Measurements from ENCODE around the gene LCTL. TPM values are rescaled to one million over a fixed set of nuclear protein-coding genes. Genes with fewer than 3 reads are reported as not detected.

The LCTL gene
- total and polyA plus RNA-seq, 2 donors (not counting 1 experiment from before 2014, with no cell fraction given): not detected

DNA sequence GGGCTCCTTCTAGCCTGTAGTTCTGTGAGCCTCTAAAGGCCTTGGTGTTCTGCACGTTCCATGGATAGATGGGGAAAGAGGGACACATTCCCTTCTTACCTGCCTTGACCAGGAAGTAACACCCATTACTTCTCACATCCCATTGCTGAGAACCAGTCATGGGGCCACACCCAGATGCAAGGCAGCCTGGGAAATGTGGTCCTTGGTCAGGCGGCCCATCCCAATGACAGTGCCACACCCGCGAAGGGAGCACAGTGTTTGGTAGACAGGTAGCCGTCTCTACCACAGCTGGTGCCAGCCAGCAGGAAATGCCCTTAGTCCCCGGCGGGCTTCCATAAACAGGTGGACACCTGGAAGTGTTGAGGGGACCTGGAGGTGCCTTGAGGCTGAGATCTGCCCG lies 23.2 kb upstream of the LCTL start:
- CTCF ChIA-PET: interaction anchor here (1.8 kb wide), 1 partner anchor 30 kb away, joined by 4 read pairs; no protein-coding TSS in a partner anchor
- peaks cover 16% of the 10 kb centered on the region for H3K27me3 Mint-ChIP-seq
- DNase-seq (no peak), ATAC-seq (ENCODE audit: low read depth) (no peak)
- no peaks in the 10 kb centered on the region for H3K4me1 ChIP-seq (ENCODE audit: control insufficient read depth in 2 of 2, insufficient read depth in 2 of 2, low read length in 2 of 2)
- H3K27me3 ChIP-seq (replicated peaks in 1 of 4; ENCODE audit: control extremely low read depth in 1 of 4, control insufficient read depth in 3 of 4, insufficient read depth in 4 of 4, low read length in 3 of 4): peaks cover 0 to 19% (median 6%) of the 10 kb centered on the region in 4 experiments
- H3K4me2 ChIP-seq (replicated peaks; ENCODE audit: low read depth, low read length, poor library complexity, severe bottlenecking): no peak overlapping the region
- peaks cover 0 to 8% (median 0%) of the 10 kb centered on the region in 3 donors for H3K9me3 ChIP-seq (ENCODE audit: control extremely low read depth in 1 of 3, control insufficient read depth in 2 of 3, insufficient read depth in 1 of 3, low read length in 2 of 3)
- H2AFZ ChIP-seq (ENCODE audit: insufficient read depth, low read depth, low read length, poor library complexity, severe bottlenecking): no peak overlapping the region
- intact Hi-C loops (cut with micrococcal nuclease): loop anchor here (1.0 kb wide), 1 partner anchor 31 kb away; no protein-coding TSS in a partner anchor
- 83% methylated on average over 6 of the region's 8 CpGs for WGBS (ENCODE audit: insufficient coverage)
- no peak overlapping the region for H3K27ac ChIP-seq (ENCODE audit: low read length in 2 of 2)
- H3K9me3 Mint-ChIP-seq (ENCODE audit: insufficient read depth): no peaks in the 10 kb centered on the region
- H3K4me3 ChIP-seq (ENCODE audit: control extremely low read depth in 1 of 5, extremely low read depth in 1 of 5, insufficient read depth in 1 of 5, low read depth in 2 of 5, low read length in 4 of 5): no peak overlapping the region
- no peak overlapping the region for H3K4me3 Mint-ChIP-seq
- no peaks in the 10 kb centered on the region for H3K36me3 ChIP-seq (replicated peaks in 1 of 2; ENCODE audit: control extremely low read depth in 1 of 2, control insufficient read depth in 1 of 2, extremely low read depth in 1 of 2, insufficient read depth in 2 of 2, low read length in 1 of 2)
- H3K4me1 Mint-ChIP-seq: no peaks in the 10 kb centered on the region
- no peak overlapping the region for H3K27ac Mint-ChIP-seq
- no peak for TF ChIP-seq EZH2 (IDR thresholded peaks at IDR 0.05; ENCODE audit: borderline replicate concordance, insufficient read depth, low read depth, low read length, poor library complexity, severe bottlenecking)
- TF ChIP-seq, protein P1, sequence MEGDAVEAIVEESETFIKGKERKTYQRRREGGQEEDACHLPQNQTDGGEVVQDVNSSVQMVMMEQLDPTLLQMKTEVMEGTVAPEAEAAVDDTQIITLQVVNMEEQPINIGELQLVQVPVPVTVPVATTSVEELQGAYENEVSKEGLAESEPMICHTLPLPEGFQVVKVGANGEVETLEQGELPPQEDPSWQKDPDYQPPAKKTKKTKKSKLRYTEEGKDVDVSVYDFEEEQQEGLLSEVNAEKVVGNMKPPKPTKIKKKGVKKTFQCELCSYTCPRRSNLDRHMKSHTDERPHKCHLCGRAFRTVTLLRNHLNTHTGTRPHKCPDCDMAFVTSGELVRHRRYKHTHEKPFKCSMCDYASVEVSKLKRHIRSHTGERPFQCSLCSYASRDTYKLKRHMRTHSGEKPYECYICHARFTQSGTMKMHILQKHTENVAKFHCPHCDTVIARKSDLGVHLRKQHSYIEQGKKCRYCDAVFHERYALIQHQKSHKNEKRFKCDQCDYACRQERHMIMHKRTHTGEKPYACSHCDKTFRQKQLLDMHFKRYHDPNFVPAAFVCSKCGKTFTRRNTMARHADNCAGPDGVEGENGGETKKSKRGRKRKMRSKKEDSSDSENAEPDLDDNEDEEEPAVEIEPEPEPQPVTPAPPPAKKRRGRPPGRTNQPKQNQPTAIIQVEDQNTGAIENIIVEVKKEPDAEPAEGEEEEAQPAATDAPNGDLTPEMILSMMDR (IDR thresholded peaks at IDR 0.05): no peak
- H3K9ac ChIP-seq (ENCODE audit: low read length): no peak overlapping the region
- H3K79me2 ChIP-seq (ENCODE audit: control insufficient read depth, insufficient read depth, low read length): no peaks in the 10 kb centered on the region
- POLR2A ChIA-PET: no interaction called here
- no peaks in the 10 kb centered on the region for H4K20me1 ChIP-seq (ENCODE audit: control insufficient read depth, insufficient read depth, low read length, poor library complexity, severe bottlenecking)

DNA sequence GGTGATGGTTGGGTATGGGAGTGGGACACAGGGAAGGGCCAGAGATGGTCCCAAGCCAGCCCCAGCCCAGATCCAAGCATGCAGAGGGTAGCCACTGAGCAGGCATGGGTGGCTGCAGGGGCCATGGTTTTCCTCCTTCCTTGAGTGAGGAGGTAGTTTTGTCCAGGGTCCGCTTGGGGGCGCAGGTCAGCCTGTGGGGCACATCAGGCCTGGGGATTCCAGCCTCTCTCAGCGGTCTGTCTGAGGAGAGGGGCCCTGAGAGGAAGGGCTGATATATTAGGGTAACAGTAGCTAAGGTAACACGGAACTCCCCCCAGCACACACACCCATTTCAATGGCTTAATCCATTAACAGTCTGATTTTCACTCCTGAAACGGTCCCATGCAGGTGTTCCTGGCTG lies 22.7 kb upstream of the LCTL start:
- intact Hi-C loops (cut with micrococcal nuclease): loop anchor here (1.0 kb wide), 1 partner anchor 32 kb away; no protein-coding TSS in a partner anchor
- H3K4me2 ChIP-seq (replicated peaks; ENCODE audit: low read depth, low read length, poor library complexity, severe bottlenecking): no peak overlapping the region
- no peak overlapping the region for H3K4me3 ChIP-seq (ENCODE audit: control extremely low read depth in 1 of 5, extremely low read depth in 1 of 5, insufficient read depth in 1 of 5, low read depth in 2 of 5, low read length in 4 of 5)
- ChIA-PET POLR2A (no interaction called here), CTCF (no interaction called here)
- H3K79me2 ChIP-seq (ENCODE audit: control insufficient read depth, insufficient read depth, low read length): no peaks in the 10 kb centered on the region
- Mint-ChIP-seq H3K4me1 (no peaks in the 10 kb centered on the region), H3K27me3 (peaks cover 16% of the 10 kb centered on the region), H3K9me3 (ENCODE audit: insufficient read depth) (no peaks in the 10 kb centered on the region), H3K27ac (no peak overlapping the region), H3K4me3 (no peak overlapping the region)
- no peaks in the 10 kb centered on the region for H3K4me1 ChIP-seq (ENCODE audit: control insufficient read depth in 2 of 2, insufficient read depth in 2 of 2, low read length in 2 of 2)
- H3K9ac ChIP-seq (ENCODE audit: low read length): no peak overlapping the region
- H3K9me3 ChIP-seq (ENCODE audit: control extremely low read depth in 1 of 3, control insufficient read depth in 2 of 3, insufficient read depth in 1 of 3, low read length in 2 of 3): peaks cover 0 to 8% (median 0%) of the 10 kb centered on the region in 3 donors
- 86% methylated on average over 1 of the region's 5 CpGs for WGBS (ENCODE audit: insufficient coverage)
- H3K27ac ChIP-seq (ENCODE audit: low read length in 2 of 2): no peak overlapping the region
- TF ChIP-seq EZH2 (IDR thresholded peaks at IDR 0.05; ENCODE audit: borderline replicate concordance, insufficient read depth, low read depth, low read length, poor library complexity, severe bottlenecking): no peak
- TF ChIP-seq, protein P1 (IDR thresholded peaks at IDR 0.05): no peak
- H4K20me1 ChIP-seq (ENCODE audit: control insufficient read depth, insufficient read depth, low read length, poor library complexity, severe bottlenecking): no peaks in the 10 kb centered on the region
- DNase-seq (no peak), ATAC-seq (ENCODE audit: low read depth) (no peak)
- no peaks in the 10 kb centered on the region for H3K36me3 ChIP-seq (replicated peaks in 1 of 2; ENCODE audit: control extremely low read depth in 1 of 2, control insufficient read depth in 1 of 2, extremely low read depth in 1 of 2, insufficient read depth in 2 of 2, low read length in 1 of 2)
- H3K27me3 ChIP-seq (replicated peaks in 1 of 4; ENCODE audit: control extremely low read depth in 1 of 4, control insufficient read depth in 3 of 4, insufficient read depth in 4 of 4, low read length in 3 of 4): peaks cover 0 to 19% (median 6%) of the 10 kb centered on the region in 4 experiments
- no peak overlapping the region for H2AFZ ChIP-seq (ENCODE audit: insufficient read depth, low read depth, low read length, poor library complexity, severe bottlenecking)

All from B cell (primary cell).